ENCODE results near the gene FOXC1. TPM values are rescaled to one million over a fixed set of nuclear protein-coding genes. Genes with fewer than 3 reads are reported as not detected.
A peak's percentile ranks its signal among the peaks of the same experiment; 100 is the strongest.

Gene FOXC1
- not detected for total RNA-seq
- not detected for polyA plus RNA-seq
- not detected for total RNA-seq

DNA sequence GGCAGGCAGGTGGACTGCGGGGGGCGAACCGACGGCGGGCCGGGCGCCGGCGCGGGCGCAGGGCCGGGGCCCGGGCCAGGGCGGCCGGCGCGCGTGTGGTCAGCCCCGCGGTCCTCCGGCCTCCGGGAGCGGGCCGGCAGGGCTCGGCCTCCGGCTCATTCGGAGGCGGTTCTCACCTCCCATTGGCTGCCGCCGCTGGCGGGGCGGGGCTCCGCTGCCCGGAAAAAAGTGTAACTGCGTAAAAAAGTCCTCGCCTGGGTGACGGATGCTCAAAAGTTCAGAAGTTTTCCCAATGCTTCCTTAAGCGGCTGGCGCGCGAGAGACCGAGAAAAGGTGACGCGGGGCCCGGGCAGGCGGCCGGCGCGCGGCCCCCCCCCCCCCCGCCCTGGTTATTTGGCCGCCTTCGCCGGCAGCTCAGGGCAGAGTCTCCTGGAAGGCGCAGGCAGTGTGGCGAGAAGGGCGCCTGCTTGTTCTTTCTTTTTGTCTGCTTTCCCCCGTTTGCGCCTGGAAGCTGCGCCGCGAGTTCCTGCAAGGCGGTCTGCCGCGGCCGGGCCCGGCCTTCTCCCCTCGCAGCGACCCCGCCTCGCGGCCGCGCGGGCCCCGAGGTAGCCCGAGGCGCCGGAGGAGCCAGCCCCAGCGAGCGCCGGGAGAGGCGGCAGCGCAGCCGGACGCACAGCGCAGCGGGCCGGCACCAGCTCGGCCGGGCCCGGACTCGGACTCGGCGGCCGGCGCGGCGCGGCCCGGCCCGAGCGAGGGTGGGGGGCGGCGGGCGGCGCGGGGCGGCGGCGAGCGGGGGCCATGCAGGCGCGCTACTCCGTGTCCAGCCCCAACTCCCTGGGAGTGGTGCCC lies at the start of gene FOXC1:
Gene FOXC1 (plus strand): TSS at position 268 of the 849 bp plus-strand sequence. CDS start 531 bp downstream, at position 799.
- DNase-seq: peak in 1 of 9 donors; percentile 61
- CTCF ChIA-PET: no interaction called here
- no peak within 1 kb of the TSS for H3K27ac ChIP-seq (ENCODE audit: low read depth, low read length)
- H3K4me1 ChIP-seq (ENCODE audit: control insufficient read depth in 2 of 2, insufficient read depth in 2 of 2, low read length in 2 of 2): peaks cover 22 to 27% of the 10 kb centered on the region in 2 donors
- Mint-ChIP-seq H3K27ac (peak within 1 kb of the TSS in 1 of 9 donors; percentile 84), H3K4me3 (peak within 1 kb of the TSS; percentile 75 to 88 (median 82)), H3K9me3 (peaks cover 0 to 5% (median 0%) of the 10 kb centered on the region in 11 donors), H3K27me3 (peaks cover 55 to 67% (median 65%) of the 10 kb centered on the region in 5 donors), H3K4me1 (peaks cover 35 to 65% (median 55%) of the 10 kb centered on the region in 7 donors), H3K36me3 (no peaks in the 10 kb centered on the region)
- peak within 1 kb of the TSS; percentile 26 for H3K4me3 ChIP-seq (ENCODE audit: low read length)
- H3K9me3 ChIP-seq (ENCODE audit: control insufficient read depth in 2 of 3, low read length in 3 of 3): no peaks in the 10 kb centered on the region
- intact Hi-C loops (cut with micrococcal nuclease): loop anchor here (5.0 to 10.0 kb wide), 3 partner anchors 298 to 1455 kb away; partner anchors contain the start of genes FOXQ1 (in 1 of the 2), GMDS (in 1 of the 2) and RIPK1 (in 1 of the 2)
- H3K36me3 ChIP-seq (ENCODE audit: control insufficient read depth in 2 of 3, insufficient read depth in 3 of 3, low read length in 3 of 3): no peaks in the 10 kb centered on the region
- H3K27me3 ChIP-seq (ENCODE audit: control insufficient read depth in 2 of 2, insufficient read depth in 2 of 2, low read length in 2 of 2): peaks cover 20 to 36% of the 10 kb centered on the region in 2 donors
- POLR2A ChIA-PET: no interaction called here
- peak; percentile 54 for ATAC-seq

DNA sequence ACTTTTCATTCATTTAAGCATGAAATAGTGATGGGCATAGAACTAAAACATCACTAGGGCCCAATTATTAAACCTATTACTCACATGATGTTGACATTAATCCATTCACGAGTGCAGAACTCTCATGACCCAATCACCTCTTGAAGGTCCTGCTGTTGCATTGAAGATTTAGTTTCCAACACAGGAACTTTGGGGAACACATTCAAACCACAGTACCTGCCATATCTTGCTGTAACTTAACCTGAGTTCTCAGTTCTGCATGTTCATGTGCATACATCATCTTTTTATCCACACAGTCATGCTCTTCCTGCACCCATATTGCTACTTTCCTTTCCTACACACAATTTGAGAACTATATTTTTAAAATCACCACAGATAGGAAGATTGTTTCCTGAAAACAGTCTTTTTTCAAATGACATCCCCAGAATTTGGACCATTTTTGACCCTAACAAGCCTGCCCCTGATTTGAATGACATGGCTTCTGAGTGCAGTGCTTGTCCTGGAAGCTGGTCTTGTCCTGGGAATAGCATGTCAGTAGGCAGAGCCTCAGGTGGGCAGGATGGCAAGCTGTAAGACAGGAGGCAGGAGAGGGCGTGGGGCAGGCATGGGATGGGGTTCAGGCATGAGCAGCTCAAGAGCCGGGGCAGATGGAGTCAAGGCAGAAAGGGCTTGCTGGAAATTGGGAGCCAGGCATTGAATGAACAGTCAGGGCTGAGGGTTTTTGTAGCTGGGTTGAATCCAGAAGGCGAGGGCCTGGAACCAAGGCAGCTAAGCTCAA lies 49.2 kb upstream of the FOXC1 start:
- H3K27me3 ChIP-seq (ENCODE audit: control insufficient read depth in 2 of 2, insufficient read depth in 2 of 2, low read length in 2 of 2): no peaks in the 10 kb centered on the region
- no peaks in the 10 kb centered on the region for H3K4me1 ChIP-seq (ENCODE audit: control insufficient read depth in 2 of 2, insufficient read depth in 2 of 2, low read length in 2 of 2)
- H3K9me3 ChIP-seq (ENCODE audit: control insufficient read depth in 2 of 3, low read length in 3 of 3): no peaks in the 10 kb centered on the region
- Mint-ChIP-seq H3K4me3 (no peak overlapping the region), H3K27ac (no peak overlapping the region), H3K9me3 (peaks cover 0 to 10% (median 2%) of the 10 kb centered on the region in 11 donors), H3K36me3 (peaks cover 0 to 7% (median 0%) of the 10 kb centered on the region in 5 donors), H3K4me1 (peaks cover 0 to 12% (median under 1%) of the 10 kb centered on the region in 7 donors), H3K27me3 (peaks cover 0 to 53% (median 0%) of the 10 kb centered on the region in 5 donors)
- intact Hi-C loops (cut with micrococcal nuclease): no loop called here
- H3K27ac ChIP-seq (ENCODE audit: low read depth, low read length): no peak overlapping the region
- ChIA-PET CTCF (interaction anchor here (0.7 kb wide), 1 partner anchor 982 kb away, joined by 4 read pairs; no protein-coding TSS in a partner anchor), POLR2A (interaction anchor here (1.1 kb wide), 1 partner anchor 34 kb away, joined by 3 read pairs; no protein-coding TSS in a partner anchor)
- H3K4me3 ChIP-seq (ENCODE audit: low read length): no peak overlapping the region
- H3K36me3 ChIP-seq (ENCODE audit: control insufficient read depth in 2 of 3, insufficient read depth in 3 of 3, low read length in 3 of 3): no peaks in the 10 kb centered on the region
- no peak for DNase-seq
- no peak for ATAC-seq

DNA sequence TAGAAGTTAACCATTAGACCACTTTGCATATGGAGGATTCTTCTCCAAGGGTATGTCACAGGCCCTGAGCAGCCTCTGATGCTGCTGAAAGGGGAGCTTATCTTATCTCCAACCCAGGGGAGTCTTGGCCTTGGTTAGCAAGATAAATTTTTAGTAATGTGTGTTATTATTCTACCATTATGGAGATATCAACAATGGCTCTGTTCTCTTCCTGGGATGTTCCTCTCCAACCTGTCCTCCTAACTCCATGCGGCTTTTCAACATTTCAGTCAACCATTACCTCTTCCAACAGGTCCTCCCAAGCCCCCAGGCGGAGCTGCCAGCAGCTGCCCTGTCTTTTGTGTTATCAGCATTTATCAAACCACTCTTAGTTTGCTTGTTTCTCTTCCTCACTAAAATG lies 48.4 kb upstream of the FOXC1 start:
- Histone ChIP-seq H3K36me3 (ENCODE audit: control insufficient read depth in 2 of 3, insufficient read depth in 3 of 3, low read length in 3 of 3) (no peaks in the 10 kb centered on the region), H3K4me3 (ENCODE audit: low read length) (no peak overlapping the region), H3K9me3 (ENCODE audit: control insufficient read depth in 2 of 3, low read length in 3 of 3) (no peaks in the 10 kb centered on the region), H3K27ac (ENCODE audit: low read depth, low read length) (no peak overlapping the region), H3K27me3 (ENCODE audit: control insufficient read depth in 2 of 2, insufficient read depth in 2 of 2, low read length in 2 of 2) (no peaks in the 10 kb centered on the region), H3K4me1 (ENCODE audit: control insufficient read depth in 2 of 2, insufficient read depth in 2 of 2, low read length in 2 of 2) (no peaks in the 10 kb centered on the region)
- ChIA-PET POLR2A (interaction anchor here (0.9 to 1.1 kb wide), 2 partner anchors 33 to 38 kb away, joined by 3 read pairs; no protein-coding TSS in a partner anchor), CTCF (no interaction called here)
- intact Hi-C loops (cut with micrococcal nuclease): no loop called here
- H3K9me3 Mint-ChIP-seq: peaks cover 0 to 10% (median 2%) of the 10 kb centered on the region in 11 donors
- no peak overlapping the region for H3K4me3 Mint-ChIP-seq
- no peak overlapping the region for H3K27ac Mint-ChIP-seq
- peaks cover 0 to 48% (median 0%) of the 10 kb centered on the region in 5 donors for H3K27me3 Mint-ChIP-seq
- no peak for DNase-seq
- H3K36me3 Mint-ChIP-seq: peaks cover 0 to 7% (median 0%) of the 10 kb centered on the region in 5 donors
- peaks cover 0 to 10% (median 0%) of the 10 kb centered on the region in 7 donors for H3K4me1 Mint-ChIP-seq
- ATAC-seq: no peak

DNA sequence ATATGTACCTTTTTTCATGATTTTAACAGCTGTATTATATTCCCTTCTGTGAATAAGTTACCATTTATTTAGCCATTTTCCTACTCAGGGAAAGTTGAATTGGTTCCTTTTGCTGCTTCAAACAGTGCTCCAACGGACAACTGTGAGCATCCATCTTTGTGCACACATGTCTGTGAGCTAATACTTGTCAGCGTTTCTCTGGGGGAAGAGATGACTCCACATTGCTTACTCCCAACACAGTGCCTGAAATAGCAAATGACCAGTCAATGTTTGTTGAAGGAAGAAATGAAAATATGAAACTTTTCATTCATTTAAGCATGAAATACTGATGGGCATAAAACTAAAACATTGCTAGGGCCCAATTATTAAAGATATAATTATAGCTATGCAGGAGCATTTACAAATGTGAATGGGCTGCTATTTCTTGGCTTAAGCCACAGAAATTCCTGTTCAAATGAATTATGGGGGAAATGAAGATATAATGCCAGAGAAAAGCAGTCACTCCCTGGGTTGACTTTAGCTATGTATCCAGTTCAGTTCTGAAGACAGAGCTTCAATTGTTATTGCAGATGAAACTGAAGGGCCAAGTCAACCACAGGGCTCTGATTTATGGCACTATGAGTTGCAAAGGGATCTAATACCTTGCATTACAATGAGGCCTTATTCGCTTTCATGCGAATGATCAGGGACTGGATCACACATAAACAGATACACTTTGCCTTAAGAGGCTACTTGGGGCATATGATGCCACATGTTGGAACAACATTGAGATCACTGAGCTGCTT lies 47.4 kb upstream of the FOXC1 start:
- H3K4me1 ChIP-seq (ENCODE audit: control insufficient read depth in 2 of 2, insufficient read depth in 2 of 2, low read length in 2 of 2): no peaks in the 10 kb centered on the region
- no peak for DNase-seq
- no peak for ATAC-seq
- H3K4me3 Mint-ChIP-seq: no peak overlapping the region
- no peak overlapping the region for H3K27ac ChIP-seq (ENCODE audit: low read depth, low read length)
- peaks cover 0 to 7% (median 0%) of the 10 kb centered on the region in 7 donors for H3K4me1 Mint-ChIP-seq
- H3K27me3 ChIP-seq (ENCODE audit: control insufficient read depth in 2 of 2, insufficient read depth in 2 of 2, low read length in 2 of 2): no peaks in the 10 kb centered on the region
- POLR2A ChIA-PET: interaction anchor here (1.1 kb wide), 1 partner anchor 45 kb away, joined by 3 read pairs; no protein-coding TSS in a partner anchor
- peaks cover 0 to 46% (median 0%) of the 10 kb centered on the region in 5 donors for H3K27me3 Mint-ChIP-seq
- H3K9me3 Mint-ChIP-seq: peaks cover 0 to 10% (median 2%) of the 10 kb centered on the region in 11 donors
- intact Hi-C loops (cut with micrococcal nuclease): no loop called here
- no peaks in the 10 kb centered on the region for H3K36me3 ChIP-seq (ENCODE audit: control insufficient read depth in 2 of 3, insufficient read depth in 3 of 3, low read length in 3 of 3)
- peaks cover 0 to 7% (median 0%) of the 10 kb centered on the region in 5 donors for H3K36me3 Mint-ChIP-seq
- H3K9me3 ChIP-seq (ENCODE audit: control insufficient read depth in 2 of 3, low read length in 3 of 3): no peaks in the 10 kb centered on the region
- H3K4me3 ChIP-seq (ENCODE audit: low read length): no peak overlapping the region
- H3K27ac Mint-ChIP-seq: no peak overlapping the region
- CTCF ChIA-PET: interaction anchor here (0.7 to 1.6 kb wide), 2 partner anchors 38 to 124 kb away, joined by 4 to 7 read pairs; no protein-coding TSS in a partner anchor

DNA sequence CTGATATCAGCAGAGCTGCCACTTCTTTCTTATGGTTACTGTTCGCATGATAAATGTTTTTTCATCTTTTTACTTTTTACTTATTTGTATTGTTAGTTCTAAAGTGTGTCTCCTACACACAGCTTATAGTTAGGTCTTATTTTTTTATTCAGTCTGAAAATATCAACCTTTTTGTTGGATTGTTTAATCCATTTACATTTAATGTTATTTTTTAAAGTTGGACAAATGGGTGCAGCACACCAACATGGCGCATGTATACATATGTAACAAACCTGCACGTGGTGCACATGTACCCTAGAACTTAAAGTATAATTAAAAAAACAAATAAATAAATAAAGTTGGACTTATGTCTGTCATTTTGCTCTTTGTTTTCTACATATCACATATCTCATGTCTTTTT lies 40.3 kb upstream of the FOXC1 start:
- H3K9me3 ChIP-seq (ENCODE audit: control insufficient read depth in 2 of 3, low read length in 3 of 3): peaks cover 0 to 5% (median 0%) of the 10 kb centered on the region in 3 experiments
- Mint-ChIP-seq H3K4me1 (no peaks in the 10 kb centered on the region), H3K9me3 (peaks cover 9 to 39% (median 24%) of the 10 kb centered on the region in 11 donors), H3K27me3 (peaks cover 0 to 45% (median 5%) of the 10 kb centered on the region in 5 donors), H3K36me3 (peaks cover 0 to 22% (median 7%) of the 10 kb centered on the region in 5 donors), H3K27ac (no peak overlapping the region), H3K4me3 (no peak overlapping the region)
- ChIA-PET CTCF (no interaction called here), POLR2A (no interaction called here)
- no peaks in the 10 kb centered on the region for H3K36me3 ChIP-seq (ENCODE audit: control insufficient read depth in 2 of 3, insufficient read depth in 3 of 3, low read length in 3 of 3)
- H3K4me1 ChIP-seq (ENCODE audit: control insufficient read depth in 2 of 2, insufficient read depth in 2 of 2, low read length in 2 of 2): no peaks in the 10 kb centered on the region
- intact Hi-C loops (cut with micrococcal nuclease): no loop called here
- no peak overlapping the region for H3K27ac ChIP-seq (ENCODE audit: low read depth, low read length)
- DNase-seq (no peak), ATAC-seq (no peak)
- H3K27me3 ChIP-seq (ENCODE audit: control insufficient read depth in 2 of 2, insufficient read depth in 2 of 2, low read length in 2 of 2): no peaks in the 10 kb centered on the region
- H3K4me3 ChIP-seq (ENCODE audit: low read length): no peak overlapping the region

DNA sequence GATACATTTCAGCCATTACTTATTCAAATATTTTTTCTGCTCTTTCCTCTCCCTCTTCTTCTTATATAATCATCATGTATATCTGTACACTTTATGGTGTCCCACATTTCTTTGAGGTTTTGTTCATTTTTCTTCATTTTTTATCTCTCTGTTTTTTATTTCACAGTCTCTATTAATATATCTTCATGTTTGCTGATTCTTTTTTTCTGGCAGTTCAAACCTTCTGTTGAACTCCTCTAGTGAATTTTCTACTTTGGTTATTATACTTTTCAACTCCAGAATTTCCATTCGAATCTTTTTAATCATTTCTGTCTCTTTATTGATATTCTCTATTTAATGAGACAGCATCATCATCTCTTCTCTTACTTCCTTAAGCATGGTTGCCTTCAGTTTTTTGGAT lies 38.9 kb upstream of the FOXC1 start:
- no peak overlapping the region for H3K27ac ChIP-seq (ENCODE audit: low read depth, low read length)
- no peak for ATAC-seq
- Mint-ChIP-seq H3K4me1 (no peaks in the 10 kb centered on the region), H3K9me3 (peaks cover 6 to 30% (median 22%) of the 10 kb centered on the region in 11 donors), H3K27me3 (peaks cover 0 to 37% (median 5%) of the 10 kb centered on the region in 5 donors), H3K4me3 (no peak overlapping the region), H3K36me3 (peaks cover 0 to 16% (median 5%) of the 10 kb centered on the region in 5 donors), H3K27ac (no peak overlapping the region)
- peaks cover 0 to 5% (median 0%) of the 10 kb centered on the region in 3 experiments for H3K9me3 ChIP-seq (ENCODE audit: control insufficient read depth in 2 of 3, low read length in 3 of 3)
- no peaks in the 10 kb centered on the region for H3K36me3 ChIP-seq (ENCODE audit: control insufficient read depth in 2 of 3, insufficient read depth in 3 of 3, low read length in 3 of 3)
- H3K27me3 ChIP-seq (ENCODE audit: control insufficient read depth in 2 of 2, insufficient read depth in 2 of 2, low read length in 2 of 2): no peaks in the 10 kb centered on the region
- ChIA-PET POLR2A (no interaction called here), CTCF (no interaction called here)
- no peaks in the 10 kb centered on the region for H3K4me1 ChIP-seq (ENCODE audit: control insufficient read depth in 2 of 2, insufficient read depth in 2 of 2, low read length in 2 of 2)
- no peak for DNase-seq
- intact Hi-C loops (cut with micrococcal nuclease): no loop called here
- H3K4me3 ChIP-seq (ENCODE audit: low read length): no peak overlapping the region
